Measurements from ENCODE around the gene BAD. TPM values are rescaled to one million over a fixed set of nuclear protein-coding genes. Genes with fewer than 3 reads are reported as not detected.

The BAD gene
- total and polyA plus RNA-seq, 4 experiments from 2014 or later: 23.1 to 70.1 (median 37.2) TPM

- peaks cover 16 to 73% (median 47%) of the 10 kb centered on the region in 4 donors for H3K4me1 Mint-ChIP-seq
- no peaks in the 10 kb centered on the region for H3K9me3 Mint-ChIP-seq
Measured at GRCh38 chr11:64229090-64229743, 55.2 kb downstream of the BAD start.

GRCh38 chr11:64227405-64227956 lies 57.0 kb downstream of the BAD start:
- H3K36me3 Mint-ChIP-seq: peaks cover 0 to 12% of the 10 kb centered on the region in 2 donors
- intact Hi-C loops (cut with micrococcal nuclease): no loop called here
- H3K27me3 Mint-ChIP-seq: no peaks in the 10 kb centered on the region
- peaks cover 48% of the 10 kb centered on the region for H3K4me1 ChIP-seq (ENCODE audit: insufficient read depth, low read length)
- no peaks in the 10 kb centered on the region for H3K9me3 Mint-ChIP-seq
- H3K27ac Mint-ChIP-seq: peak overlapping the region; percentile 75 to 93 (median 88)
- CTCF ChIA-PET (ENCODE audit: partially characterized antibody): interaction anchor here (1.0 to 18.8 kb wide), 8 partner anchors 15 to 75 kb away, joined by 3 to 207 read pairs (median 4); partner anchors contain the start of genes CATSPERZ, ESRRA and FERMT3
- no peaks in the 10 kb centered on the region for H3K27me3 ChIP-seq (ENCODE audit: insufficient read depth, low read length)
- peaks cover 10% of the 10 kb centered on the region for H3K36me3 ChIP-seq (ENCODE audit: insufficient read depth, low read length)
- H3K9me3 ChIP-seq (ENCODE audit: control insufficient read depth in 1 of 2, low read length in 2 of 2): no peaks in the 10 kb centered on the region
- H3K4me3 ChIP-seq (ENCODE audit: low read length in 2 of 2): peak overlapping the region; percentile 42 to 94
- no peak for DNase-seq
- H3K27ac ChIP-seq (ENCODE audit: low read depth, low read length): peak overlapping the region; percentile 77
- POLR2A ChIA-PET (ENCODE audit: partially characterized antibody): interaction anchor here (1.9 to 38.9 kb wide), 8 partner anchors 12 to 90 kb away, joined by 13 to 937 read pairs (median 24); partner anchors contain the start of genes BAD, ESRRA, FERMT3 and FKBP2
- H3K4me1 Mint-ChIP-seq: peaks cover 15 to 65% (median 38%) of the 10 kb centered on the region in 4 donors
- H3K4me3 Mint-ChIP-seq: peak overlapping the region; percentile 88 to 94 (median 92)

More at GRCh38 chr11:64229090-64229743, 55.2 kb downstream of the BAD start:
- Histone ChIP-seq H3K36me3 (ENCODE audit: insufficient read depth, low read length) (no peaks in the 10 kb centered on the region), H3K4me1 (ENCODE audit: insufficient read depth, low read length) (peaks cover 56% of the 10 kb centered on the region), H3K27me3 (ENCODE audit: insufficient read depth, low read length) (no peaks in the 10 kb centered on the region), H3K4me3 (ENCODE audit: low read length in 2 of 2) (peak overlapping the region; percentile 52 to 86), H3K27ac (ENCODE audit: low read depth, low read length) (peak overlapping the region; percentile 77), H3K9me3 (ENCODE audit: control insufficient read depth in 1 of 2, low read length in 2 of 2) (no peaks in the 10 kb centered on the region)
- intact Hi-C loops (cut with micrococcal nuclease): no loop called here
- DNase-seq: peak in 1 of 5 donors; percentile 19
- Mint-ChIP-seq H3K36me3 (peaks cover 0 to 5% of the 10 kb centered on the region in 2 donors), H3K4me3 (peak overlapping the region; percentile 86 to 93 (median 88)), H3K27ac (peak overlapping the region; percentile 53 to 96 (median 87)), H3K27me3 (no peaks in the 10 kb centered on the region)
- ChIA-PET CTCF (ENCODE audit: partially characterized antibody) (interaction anchor here (0.6 to 18.8 kb wide), 5 partner anchors 12 to 54 kb away, joined by 3 to 207 read pairs (median 3); partner anchors contain the start of genes FERMT3, FKBP2, PLCB3 and STIP1), POLR2A (ENCODE audit: partially characterized antibody) (interaction anchor here (1.2 to 38.9 kb wide), 7 partner anchors 16 to 88 kb away, joined by 3 to 937 read pairs (median 7); partner anchors contain the start of genes FERMT3, FKBP2, PLCB3 and PPP1R14B)

GRCh38 chr11:64226507-64227051 lies 57.9 kb downstream of the BAD start:
- H3K27ac ChIP-seq (ENCODE audit: low read depth, low read length): peak overlapping the region; percentile 77
- no peaks in the 10 kb centered on the region for H3K27me3 Mint-ChIP-seq
- POLR2A ChIA-PET (ENCODE audit: partially characterized antibody): interaction anchor here (0.7 to 38.9 kb wide), 15 partner anchors 13 to 388 kb away, joined by 3 to 937 read pairs (median 13); partner anchors contain the start of genes BAD, ESRRA, FERMT3 and FKBP2
- H3K27ac Mint-ChIP-seq: peak overlapping the region; percentile 86 to 93 (median 91)
- no peaks in the 10 kb centered on the region for H3K9me3 Mint-ChIP-seq
- H3K36me3 ChIP-seq (ENCODE audit: insufficient read depth, low read length): peaks cover 10% of the 10 kb centered on the region
- H3K9me3 ChIP-seq (ENCODE audit: control insufficient read depth in 1 of 2, low read length in 2 of 2): no peaks in the 10 kb centered on the region
- intact Hi-C loops (cut with micrococcal nuclease): loop anchor here (1.0 kb wide), 4 partner anchors 8 to 40 kb away; partner anchors contain the start of genes FKBP2, STIP1 and VEGFB
- H3K27me3 ChIP-seq (ENCODE audit: insufficient read depth, low read length): no peaks in the 10 kb centered on the region
- H3K36me3 Mint-ChIP-seq: peaks cover 0 to 12% of the 10 kb centered on the region in 2 donors
- H3K4me3 ChIP-seq (ENCODE audit: low read length in 2 of 2): peak overlapping the region; percentile 42 to 94
- peak; percentile 45 to 68 (median 46) for DNase-seq
- peak overlapping the region; percentile 88 to 94 (median 92) for H3K4me3 Mint-ChIP-seq
- CTCF ChIA-PET (ENCODE audit: partially characterized antibody): interaction anchor here (1.0 to 18.8 kb wide), 10 partner anchors 11 to 76 kb away, joined by 3 to 207 read pairs (median 4); partner anchors contain the start of genes CATSPERZ, ESRRA and FERMT3
- H3K4me1 ChIP-seq (ENCODE audit: insufficient read depth, low read length): peaks cover 48% of the 10 kb centered on the region
- H3K4me1 Mint-ChIP-seq: peaks cover 15 to 56% (median 31%) of the 10 kb centered on the region in 4 donors

- Mint-ChIP-seq H3K4me3 (peak within 1 kb of the TSS; percentile 89 to 94 (median 92)), H3K27ac (peak within 1 kb of the TSS; percentile 88 to 97 (median 93)), H3K4me1 (peaks cover 13 to 50% (median 28%) of the 10 kb centered on the region in 4 donors), H3K36me3 (peaks cover 0 to 16% of the 10 kb centered on the region in 2 donors), H3K9me3 (no peaks in the 10 kb centered on the region), H3K27me3 (no peaks in the 10 kb centered on the region)
- Histone ChIP-seq H3K9me3 (ENCODE audit: control insufficient read depth in 1 of 2, low read length in 2 of 2) (no peaks in the 10 kb centered on the region), H3K4me1 (ENCODE audit: insufficient read depth, low read length) (peaks cover 43% of the 10 kb centered on the region), H3K4me3 (ENCODE audit: low read length in 2 of 2) (peak within 1 kb of the TSS; percentile 86 to 94), H3K27ac (ENCODE audit: low read depth, low read length) (peak within 1 kb of the TSS; percentile 77), H3K27me3 (ENCODE audit: insufficient read depth, low read length) (no peaks in the 10 kb centered on the region), H3K36me3 (ENCODE audit: insufficient read depth, low read length) (peaks cover 16% of the 10 kb centered on the region)
- intact Hi-C loops (cut with micrococcal nuclease): loop anchor here (1.0 kb wide), 4 partner anchors 8 to 40 kb away; partner anchors contain the start of genes FKBP2, STIP1 and VEGFB
- ChIA-PET POLR2A (ENCODE audit: partially characterized antibody) (interaction anchor here (0.7 to 38.9 kb wide), 17 partner anchors 14 to 387 kb away, joined by 3 to 937 read pairs (median 11); partner anchors contain the start of genes BAD, ESRRA, FERMT3 and FKBP2), CTCF (ENCODE audit: partially characterized antibody) (interaction anchor here (1.1 to 18.8 kb wide), 10 partner anchors 11 to 77 kb away, joined by 3 to 207 read pairs (median 4); partner anchors contain the start of genes CATSPERZ, ESRRA and FERMT3)
- DNase-seq: peak; percentile 82 to 88 (median 85)
Measured at GRCh38 chr11:64225608-64226506, 58.6 kb downstream of the BAD start, which contains the start of the genes NUDT22 and TRPT1. NUDT22 (plus strand) TSS chr11:64226274; CDS start chr11:64226653, 379 bp downstream. TRPT1 (minus strand) TSS chr11:64226186; CDS start chr11:64225860, 326 bp downstream.

- CTCF ChIA-PET (ENCODE audit: partially characterized antibody): interaction anchor here (1.1 to 18.8 kb wide), 4 partner anchors 12 to 78 kb away, joined by 3 to 207 read pairs (median 26); partner anchors contain the start of genes CATSPERZ, ESRRA and FERMT3
- no peaks in the 10 kb centered on the region for H3K9me3 Mint-ChIP-seq
- intact Hi-C loops (cut with micrococcal nuclease): no loop called here
- H3K9me3 ChIP-seq (ENCODE audit: control insufficient read depth in 1 of 2, low read length in 2 of 2): no peaks in the 10 kb centered on the region
- H3K4me3 ChIP-seq (ENCODE audit: low read length in 2 of 2): peak overlapping the region in 1 of 2 donors; percentile 94
- peaks cover 38% of the 10 kb centered on the region for H3K4me1 ChIP-seq (ENCODE audit: insufficient read depth, low read length)
- no peak for DNase-seq
- POLR2A ChIA-PET (ENCODE audit: partially characterized antibody): interaction anchor here (1.1 to 38.9 kb wide), 10 partner anchors 14 to 92 kb away, joined by 4 to 937 read pairs (median 19); partner anchors contain the start of genes BAD, ESRRA, FERMT3 and FKBP2
- H3K27me3 ChIP-seq (ENCODE audit: insufficient read depth, low read length): no peaks in the 10 kb centered on the region
- H3K27me3 Mint-ChIP-seq: no peaks in the 10 kb centered on the region
- H3K4me3 Mint-ChIP-seq: peak overlapping the region; percentile 68 to 94 (median 90)
- peaks cover 13 to 49% (median 24%) of the 10 kb centered on the region in 4 donors for H3K4me1 Mint-ChIP-seq
- peaks cover 0 to 16% of the 10 kb centered on the region in 2 donors for H3K36me3 Mint-ChIP-seq
- H3K27ac ChIP-seq (ENCODE audit: low read depth, low read length): peak overlapping the region; percentile 77
- peak overlapping the region; percentile 52 to 93 (median 83) for H3K27ac Mint-ChIP-seq
- peaks cover 24% of the 10 kb centered on the region for H3K36me3 ChIP-seq (ENCODE audit: insufficient read depth, low read length)
Measured at GRCh38 chr11:64224891-64225607, 59.4 kb downstream of the BAD start.

Data from CD4-positive, alpha-beta memory T cell (primary cell).